Endothelial cell of umbilical vein (primary cell): ENCODE results near the gene MLYCD.

Source experiments
- CTCF ChIP-seq, 2 donors: IDR thresholded peaks; 1 replicate in 1 of 2; 2 replicates in 1 of 2; pipeline ENCODE4 v1.5.1; 2011; ENCODE audit warnings: low read length in 2 of 2, mild to moderate bottlenecking in 2 of 2, moderate library complexity in 2 of 2, control low read depth in 1 of 2, inconsistent platforms in 1 of 2, low read depth in 1 of 2; ENCODE audit not compliant: insufficient read depth in 1 of 2; ENCODE audit errors: extremely low read depth in 1 of 2
- EZH2 ChIP-seq: IDR thresholded peaks from 2 replicates; pipeline ENCODE4 v1.6.1; 2012; ENCODE audit warnings: borderline replicate concordance, low read depth, mild to moderate bottlenecking, moderate library complexity, low read length, inconsistent platforms; ENCODE audit not compliant: severe bottlenecking
- FOS ChIP-seq: IDR thresholded peaks from 2 replicates; pipeline ENCODE4 v1.6.1; 2011; ENCODE audit warnings: mild to moderate bottlenecking, low read length, moderate library complexity, borderline replicate concordance; ENCODE audit not compliant: insufficient read depth
- JUN ChIP-seq: IDR thresholded peaks from 2 replicates; pipeline ENCODE4 v1.6.1; 2011; ENCODE audit warnings: borderline replicate concordance, low read depth; ENCODE audit not compliant: insufficient read length, insufficient read depth
- POLR2A ChIP-seq: IDR thresholded peaks from 2 replicates; pipeline ENCODE4 v1.6.1; 2012; ENCODE audit warnings: low read depth, mild to moderate bottlenecking, control low read depth, low read length
- POLR2AphosphoS5 ChIP-seq: IDR thresholded peaks from 2 replicates; pipeline ENCODE4 v1.6.1; 2012; ENCODE audit warnings: low read depth, mild to moderate bottlenecking, control low read depth, low read length, moderate library complexity; ENCODE audit not compliant: insufficient read depth

GRCh38 chr16:83925957-83926725, 27.2 kb downstream of the MLYCD start:
- TF ChIP-seq POLR2AphosphoS5 = no peak
- no peak for TF ChIP-seq CTCF (IDR thresholded peaks at IDR 0.05; ENCODE audit: extremely low read depth in 1 of 2, insufficient read depth in 1 of 2, low read depth in 1 of 2, low read length in 2 of 2)
- TF ChIP-seq POLR2A = no peak
- TF ChIP-seq EZH2 = no peak
- no peak for TF ChIP-seq JUN
- TF ChIP-seq FOS = no peak
